ENCODE data around the gene PI4K2A. TPM values are rescaled to one million over a fixed set of nuclear protein-coding genes. Genes with fewer than 3 reads are reported as not detected.
"Not testable (repeated sequence)": the region's sequence is repeated elsewhere in the genome, so short reads cannot be mapped to it uniquely, and the experiment has no call there.

Gene PI4K2A
- total RNA-seq, 1 donor from 2014 or later = 11.0 TPM

DNA sequence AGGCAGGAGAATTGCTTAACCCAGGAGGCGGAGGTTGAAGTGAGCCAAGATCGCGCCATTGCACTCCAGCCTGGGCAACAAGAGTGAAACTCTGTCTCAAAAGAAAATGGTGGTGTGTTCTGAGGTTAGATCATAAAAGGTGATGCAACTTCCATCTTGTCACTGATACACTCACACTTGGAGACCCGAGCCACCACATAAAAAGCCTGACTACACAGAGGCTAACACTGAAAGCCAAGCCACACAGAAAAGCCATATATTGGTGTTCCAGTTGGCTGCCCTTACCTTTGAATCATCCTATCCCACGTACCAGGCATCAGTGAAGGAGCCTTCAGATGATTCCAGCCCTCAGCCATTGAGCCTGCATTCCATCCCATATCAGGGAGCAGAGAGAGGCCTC is 11.2 kb upstream of the PI4K2A start:
- FAIRE-seq = no peak
- no peak for DNase-seq (ENCODE audit: low spot score in 2 of 2)

DNA sequence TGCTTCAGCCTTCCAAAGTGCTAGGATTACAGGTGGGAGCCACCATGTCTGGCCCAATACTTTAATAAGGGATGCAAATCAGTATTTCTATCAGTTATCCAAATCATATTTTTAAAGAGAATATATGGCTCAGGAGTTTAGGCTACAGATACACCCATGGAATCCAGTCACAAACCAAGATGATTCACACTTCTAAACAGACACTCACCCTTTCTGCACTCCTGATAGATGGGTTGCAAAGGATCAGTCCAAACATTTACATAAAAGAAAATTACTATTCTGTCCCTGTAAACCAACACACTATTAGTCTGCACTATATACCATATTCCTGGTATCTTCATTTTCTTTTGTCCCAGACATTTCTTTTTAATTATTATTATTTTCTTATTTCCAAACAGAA is 9.4 kb upstream of the PI4K2A start:
- no peak for DNase-seq (ENCODE audit: low spot score in 2 of 2)

DNA sequence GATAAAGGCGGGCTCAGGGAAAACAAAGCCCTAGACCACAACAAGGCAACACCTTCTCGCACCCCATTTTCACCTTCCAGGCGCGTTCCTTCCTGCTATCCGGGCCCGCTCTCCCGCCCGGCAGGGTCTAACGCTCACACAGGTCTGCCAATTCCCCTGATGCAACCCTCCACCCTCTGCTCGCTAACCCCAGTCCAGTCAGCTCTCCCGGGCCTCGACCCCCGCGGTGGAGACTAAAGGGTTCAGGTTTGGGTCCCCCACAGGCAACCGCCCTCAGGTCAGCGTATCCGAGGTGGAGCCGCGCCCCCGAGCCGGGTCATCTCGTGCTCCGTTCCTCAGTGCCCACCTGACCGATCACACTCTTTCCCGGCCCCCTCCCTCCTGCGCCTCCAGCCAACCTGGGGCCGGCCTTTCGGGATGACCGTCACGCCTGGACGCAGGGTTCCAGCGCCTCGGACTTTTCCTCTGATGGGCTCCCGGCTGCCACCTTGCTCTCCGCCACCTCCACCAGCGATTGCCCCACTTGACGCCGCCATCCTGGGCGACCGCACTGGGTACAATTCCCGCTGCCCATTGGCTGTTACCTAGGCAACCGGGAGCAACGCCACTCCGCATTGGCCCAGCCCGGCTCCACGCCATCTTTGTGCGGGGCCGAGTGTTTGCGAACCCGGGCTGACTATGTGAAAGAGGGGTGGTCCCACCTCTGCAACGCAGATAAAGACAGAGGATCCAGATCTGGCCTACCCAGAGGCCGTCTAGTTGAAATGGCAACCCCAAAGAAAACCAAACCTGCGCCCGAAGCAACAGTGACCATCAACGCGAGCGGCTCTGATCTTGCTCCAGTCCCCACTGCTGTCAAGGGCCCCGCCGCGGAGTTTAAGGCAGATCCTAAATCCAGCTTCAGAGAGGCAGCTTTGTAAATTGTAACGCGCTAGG is 7.3 kb upstream of the PI4K2A start, which contains the start of gene MORN4:
TSS of gene MORN4 (minus strand) at position 552 of the 936 bp plus-strand sequence. CDS start 13,847 bp downstream, outside the sequence.
- FAIRE-seq = no peak
- peak; percentile 68 to 85 for DNase-seq (ENCODE audit: low spot score in 2 of 2)

More for the DNA sequence above, 9.4 kb upstream of the PI4K2A start:
- no peak for FAIRE-seq

DNA sequence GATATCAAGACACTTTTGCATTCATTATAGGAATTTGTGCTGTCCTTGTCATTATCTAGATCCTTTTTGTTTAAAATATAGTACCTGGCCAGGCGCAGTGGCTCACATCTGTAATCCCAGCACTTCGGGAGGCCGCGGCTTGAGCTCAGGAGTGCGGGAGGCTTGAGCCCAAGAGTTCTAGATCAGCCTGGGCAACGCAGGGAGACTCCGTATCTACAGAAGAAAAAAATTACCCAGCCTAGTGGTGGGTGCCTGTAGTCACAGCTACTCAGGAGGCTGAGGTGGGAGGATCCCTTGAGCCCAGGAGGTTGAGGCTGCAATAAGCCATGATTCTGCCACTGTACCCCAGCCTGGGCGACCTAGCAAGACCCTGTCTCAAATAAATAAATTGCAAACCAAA is 6.5 kb upstream of the PI4K2A start:
- no peak for FAIRE-seq

DNA sequence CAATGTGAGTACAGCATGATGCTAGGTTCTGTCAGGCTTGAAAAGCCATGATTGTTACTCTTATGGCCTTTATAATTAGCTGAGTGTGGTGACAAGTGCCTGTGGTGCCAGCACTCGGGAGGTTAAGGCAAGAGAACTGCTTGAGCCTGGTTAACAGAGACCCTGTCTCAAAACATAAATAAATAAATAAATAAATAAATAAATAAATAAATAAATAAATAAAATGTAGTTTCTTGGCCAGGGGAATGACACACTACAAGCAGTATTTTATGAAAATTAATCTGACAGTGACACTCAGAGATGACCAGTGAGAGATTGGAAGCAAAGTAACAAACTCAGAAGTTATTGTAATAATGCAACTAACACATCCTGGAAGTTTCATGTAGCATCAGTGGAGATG is 4.9 kb upstream of the PI4K2A start:
- no peak for FAIRE-seq
- no peak for DNase-seq (ENCODE audit: low spot score in 2 of 2)

More for the DNA sequence above, 6.5 kb upstream of the PI4K2A start:
- no peak for DNase-seq (ENCODE audit: low spot score in 2 of 2)

DNA sequence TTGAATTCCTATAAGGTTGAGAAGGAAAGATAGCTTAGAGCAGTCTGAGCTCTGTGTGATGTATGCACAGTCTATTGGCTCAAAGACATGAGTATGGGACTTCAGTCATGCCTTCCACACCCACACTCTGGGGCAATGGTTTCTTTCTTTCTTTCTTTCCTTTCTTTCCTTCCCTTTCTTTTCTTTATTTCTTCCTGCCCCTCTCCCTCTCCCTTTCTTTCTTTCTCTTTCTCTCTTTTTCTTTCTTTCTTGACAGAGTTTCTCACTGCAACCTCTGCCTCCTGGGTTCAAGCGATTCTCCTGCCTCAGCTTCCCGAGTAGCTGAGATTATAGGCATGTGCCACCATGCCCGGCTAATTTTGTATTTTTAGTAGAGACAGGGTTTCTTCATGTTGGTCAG is 1.4 kb upstream of the PI4K2A start:
- FAIRE-seq; DNase-seq (ENCODE audit: low spot score in 2 of 2): not testable (repeated sequence)

DNA sequence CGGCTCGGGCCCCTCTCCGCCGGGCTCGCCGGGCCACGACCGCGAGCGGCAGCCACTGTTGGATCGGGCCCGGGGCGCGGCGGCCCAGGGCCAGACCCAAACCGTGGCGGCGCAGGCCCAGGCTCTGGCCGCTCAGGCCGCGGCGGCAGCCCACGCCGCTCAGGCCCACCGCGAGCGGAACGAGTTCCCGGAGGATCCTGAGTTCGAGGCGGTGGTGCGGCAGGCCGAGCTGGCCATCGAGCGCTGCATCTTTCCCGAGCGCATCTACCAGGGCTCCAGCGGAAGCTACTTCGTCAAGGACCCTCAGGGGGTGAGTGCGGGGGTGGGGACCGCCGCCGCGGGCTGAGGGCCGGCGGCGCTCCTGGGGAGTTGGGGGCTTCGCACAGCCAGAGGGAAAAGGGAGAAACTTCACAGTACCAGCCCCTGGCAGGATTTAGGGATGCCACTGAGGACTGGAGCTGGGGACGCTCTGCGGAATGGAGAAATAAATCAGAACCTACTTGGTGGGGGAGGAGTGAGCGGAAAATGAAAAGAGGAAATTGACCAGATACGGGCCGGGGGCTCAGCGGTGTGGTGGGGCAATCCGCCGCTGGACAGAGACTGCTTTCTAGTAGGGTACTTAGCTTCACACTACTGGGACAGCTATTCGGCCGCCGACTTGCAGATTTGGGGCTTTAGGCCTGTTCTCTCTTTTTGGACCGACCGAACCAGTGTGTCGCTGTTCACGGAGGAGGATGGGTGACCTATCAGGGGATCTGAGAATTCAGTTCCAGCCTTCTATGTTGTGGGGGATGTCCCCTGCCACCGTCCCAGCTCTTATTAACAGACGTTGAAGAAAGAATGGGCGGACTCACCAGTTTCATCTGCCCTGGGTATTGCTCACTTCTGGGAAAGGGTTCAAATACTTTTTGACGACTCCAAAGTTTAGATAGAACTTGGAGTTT is 669 bp downstream of the PI4K2A start:
- FAIRE-seq (no peak), DNase-seq (ENCODE audit: low spot score in 2 of 2) (peak; percentile 26 to 42)

DNA sequence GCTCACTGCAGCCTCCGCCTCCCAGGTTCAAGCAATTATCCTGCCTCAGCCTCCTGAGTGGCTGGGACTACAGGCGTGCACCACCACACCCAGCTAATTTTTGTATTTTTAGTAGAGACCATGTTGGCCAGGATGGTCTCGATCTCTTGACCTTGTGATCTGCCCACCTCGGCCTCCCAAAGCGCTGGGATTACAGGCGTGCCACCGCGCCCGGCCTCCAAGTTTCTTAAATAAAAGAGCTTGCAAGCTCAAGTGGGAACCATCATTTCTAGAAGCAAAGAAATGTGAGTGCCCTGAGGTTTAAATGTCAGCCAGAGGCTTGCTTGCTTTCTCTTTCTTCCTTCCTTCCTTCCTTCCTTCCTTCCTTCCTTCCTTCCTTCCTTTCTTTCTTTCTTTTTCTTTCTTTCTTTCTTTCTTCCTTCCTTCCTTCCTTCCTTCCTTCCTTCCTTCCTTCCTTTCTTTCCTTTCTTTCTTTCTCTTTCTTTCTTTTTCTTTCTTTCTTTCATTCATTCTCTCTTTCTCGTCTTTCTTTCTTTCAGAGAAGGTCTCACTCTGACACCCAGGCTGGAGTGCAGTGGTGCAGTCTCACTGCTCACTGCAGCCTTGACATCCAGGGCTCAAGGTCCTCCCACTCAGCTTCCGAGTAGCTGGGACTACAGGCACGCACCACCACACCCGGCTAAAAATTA is 2.1 kb downstream of the PI4K2A start:
- FAIRE-seq; DNase-seq (ENCODE audit: low spot score in 2 of 2): not testable (repeated sequence)

DNA sequence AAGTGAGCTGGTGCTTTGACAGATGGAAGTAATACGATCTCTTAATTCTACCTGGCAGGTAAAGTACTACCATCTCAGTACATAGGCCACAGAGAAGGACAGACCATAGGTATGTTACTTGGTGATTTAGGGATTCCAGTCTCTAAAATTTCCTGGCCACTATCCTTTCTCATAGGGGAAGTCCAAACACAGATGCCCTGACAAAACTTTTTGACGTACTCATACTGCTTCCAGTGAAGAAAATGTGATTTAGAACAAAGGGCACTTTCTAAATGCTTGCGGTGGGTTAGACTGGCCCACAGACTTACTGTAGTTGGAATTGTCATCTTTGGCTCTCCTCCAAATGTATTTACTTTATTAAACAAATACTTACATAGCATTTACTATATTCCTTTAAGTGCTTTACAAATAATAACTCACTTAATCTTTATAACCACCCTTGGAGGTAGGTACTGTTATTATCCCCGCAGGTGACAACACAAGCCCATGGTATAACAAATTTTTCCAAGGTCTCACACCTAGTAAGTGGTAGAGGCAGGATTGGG is 3.0 kb downstream of the PI4K2A start:
- FAIRE-seq (no peak), DNase-seq (ENCODE audit: low spot score in 2 of 2) (no peak)

DNA sequence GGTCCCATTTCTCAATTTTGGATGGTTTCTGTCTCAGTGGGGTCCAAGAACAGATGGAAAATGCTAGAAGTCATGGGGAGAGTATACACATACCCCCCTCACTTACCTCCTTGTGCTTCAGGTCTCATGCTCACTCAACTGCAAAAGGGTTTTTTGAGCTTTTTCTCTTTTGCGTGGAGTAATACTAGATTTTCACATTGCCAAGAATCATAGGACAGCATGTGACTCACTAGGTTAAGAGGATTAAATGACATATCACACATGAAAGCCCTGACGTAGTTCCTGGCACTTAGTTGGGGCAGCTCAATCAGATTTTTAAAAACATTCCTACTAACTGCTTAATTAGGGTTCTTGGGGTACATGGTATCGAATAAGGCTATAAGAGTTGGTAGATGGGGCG is 4.5 kb downstream of the PI4K2A start:
- FAIRE-seq (no peak), DNase-seq (ENCODE audit: low spot score in 2 of 2) (no peak)

DNA sequence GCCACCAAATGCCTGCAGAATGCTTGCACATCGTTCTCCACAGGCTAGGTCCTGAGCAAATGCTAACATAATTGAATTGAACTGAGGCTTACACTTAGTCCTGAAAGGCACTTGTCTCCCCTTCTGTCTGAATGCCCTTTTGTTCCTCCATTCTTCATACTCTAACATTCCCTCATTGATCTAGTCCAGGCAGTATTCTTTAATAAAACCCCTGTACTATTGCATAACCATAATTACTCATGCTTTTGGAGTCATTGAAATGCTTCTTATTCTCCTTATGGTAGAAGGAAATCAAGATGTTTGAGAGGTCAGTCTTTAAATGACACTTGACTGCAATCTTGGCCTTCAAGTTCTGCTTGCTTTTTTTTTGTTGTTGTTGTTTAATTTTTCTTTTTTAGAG is 7.1 kb downstream of the PI4K2A start:
- FAIRE-seq = no peak
- DNase-seq (ENCODE audit: low spot score in 2 of 2) = no peak

DNA sequence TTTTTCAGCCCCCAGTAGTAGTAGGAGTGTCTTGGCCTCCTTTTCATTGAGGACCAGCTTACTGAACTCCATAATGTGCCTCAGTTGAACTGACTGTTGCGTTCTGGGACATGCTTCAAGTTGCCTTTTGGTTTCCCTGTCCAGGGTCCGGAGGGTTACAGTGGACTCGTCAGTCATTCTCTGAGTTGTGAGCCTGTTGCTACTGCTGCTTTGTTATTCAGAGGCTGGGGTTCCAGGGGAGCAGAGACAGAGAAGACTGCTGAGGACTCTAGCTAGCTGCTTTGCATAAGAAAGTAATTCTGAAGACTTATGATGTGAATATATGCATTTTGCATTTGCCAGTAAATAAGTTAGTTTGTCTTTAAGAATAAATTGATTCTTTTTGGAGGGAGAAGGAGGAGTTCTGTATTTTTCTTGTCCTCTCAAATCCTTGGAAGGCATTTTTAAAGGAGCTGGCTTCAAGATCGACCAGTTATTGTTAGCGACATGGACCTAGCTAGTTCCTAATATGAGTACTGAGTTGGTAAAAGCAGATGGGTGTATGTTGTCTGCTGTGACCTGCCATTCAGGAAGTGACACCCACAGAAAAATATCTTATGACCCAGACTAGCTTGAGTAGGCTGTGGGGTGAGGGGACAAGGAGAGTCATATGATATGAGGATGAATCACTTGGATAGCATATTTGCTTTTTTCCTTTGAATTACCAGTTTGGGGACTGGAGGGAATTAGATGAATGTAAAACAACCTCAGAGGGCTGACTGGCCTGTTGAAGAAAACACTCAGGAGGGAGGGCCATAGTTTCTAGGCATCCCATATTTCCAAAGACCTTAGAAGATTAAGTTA is 8.3 kb downstream of the PI4K2A start:
- DNase-seq (ENCODE audit: low spot score in 2 of 2) = peak in 1 of 2 donors; percentile 14

DNA sequence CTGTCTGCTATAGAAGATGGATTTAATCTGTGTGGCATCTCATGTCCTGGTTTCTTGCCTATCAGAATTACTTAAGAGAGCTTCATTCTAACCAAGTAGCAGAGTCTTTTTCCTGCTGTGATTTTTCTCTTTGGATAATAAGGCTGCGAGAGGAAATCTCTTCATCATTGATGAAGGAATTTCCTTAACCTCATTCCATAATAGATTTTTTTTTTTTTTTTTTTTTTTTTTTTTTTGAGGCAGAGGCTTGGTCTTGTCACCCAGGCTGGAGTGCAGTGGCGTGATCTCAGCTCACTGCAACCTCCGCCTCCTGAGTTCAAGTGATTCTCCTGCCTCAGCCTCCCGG is 8.9 kb downstream of the PI4K2A start:
- not testable (repeated sequence) for FAIRE-seq; DNase-seq (ENCODE audit: low spot score in 2 of 2)

More for the DNA sequence above, 8.3 kb downstream of the PI4K2A start:
- FAIRE-seq = no peak

DNA sequence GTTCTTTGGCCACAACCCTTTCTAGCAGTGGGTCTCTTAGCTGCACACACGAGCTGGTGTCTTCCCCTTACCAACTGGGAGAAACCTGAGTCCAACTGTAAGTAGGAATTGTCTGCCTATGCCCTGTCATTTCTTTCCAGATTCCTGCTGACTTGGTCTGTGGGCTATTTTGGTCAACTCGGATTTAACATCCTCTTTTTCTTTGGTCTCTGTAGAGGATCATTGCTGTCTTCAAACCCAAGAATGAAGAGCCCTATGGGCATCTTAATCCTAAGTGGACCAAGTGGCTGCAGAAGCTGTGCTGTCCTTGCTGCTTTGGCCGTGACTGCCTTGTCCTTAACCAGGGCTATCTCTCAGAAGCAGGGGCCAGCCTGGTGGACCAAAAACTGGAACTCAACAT is 10.3 kb downstream of the PI4K2A start:
- DNase-seq (ENCODE audit: low spot score in 2 of 2) (no peak), FAIRE-seq (no peak)

DNA sequence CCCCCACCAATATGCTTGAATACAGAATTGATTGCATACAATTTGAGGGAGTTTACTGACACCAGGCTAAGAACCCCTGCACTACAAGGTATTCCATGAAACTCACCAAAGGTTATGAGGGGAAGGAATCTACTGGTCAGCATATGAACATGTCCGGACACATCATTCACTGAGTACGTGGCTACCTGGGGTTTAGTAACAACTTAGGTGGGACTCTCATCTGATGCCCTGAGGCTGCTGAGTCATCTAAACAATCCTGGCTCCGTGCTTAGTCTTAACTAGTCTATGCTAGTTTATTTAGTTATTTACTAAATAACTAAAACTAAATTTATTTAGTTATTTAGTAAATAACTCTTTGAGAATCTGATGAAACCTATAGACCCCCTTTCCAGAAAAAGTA is 11.3 kb downstream of the PI4K2A start:
- DNase-seq (ENCODE audit: low spot score in 2 of 2) (no peak), FAIRE-seq (no peak)

DNA sequence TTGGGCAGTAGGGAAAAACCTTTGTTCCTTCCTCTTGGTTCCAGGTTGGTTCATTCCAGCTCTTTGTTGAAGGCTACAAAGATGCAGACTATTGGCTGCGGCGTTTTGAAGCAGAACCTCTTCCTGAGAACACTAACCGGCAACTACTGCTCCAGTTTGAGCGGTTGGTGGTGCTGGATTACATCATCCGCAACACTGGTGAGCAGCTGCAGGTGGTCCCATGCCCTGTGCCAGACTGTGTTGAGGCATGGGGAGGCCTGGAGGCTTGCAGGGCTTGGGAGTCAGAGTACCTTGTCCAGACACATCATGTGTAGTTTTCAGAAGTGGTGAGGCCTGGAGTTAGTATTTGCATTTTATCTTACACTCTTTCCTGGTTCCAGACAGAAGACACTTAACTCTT is 16.3 kb downstream of the PI4K2A start:
- FAIRE-seq (no peak), DNase-seq (ENCODE audit: low spot score in 2 of 2) (no peak)

DNA sequence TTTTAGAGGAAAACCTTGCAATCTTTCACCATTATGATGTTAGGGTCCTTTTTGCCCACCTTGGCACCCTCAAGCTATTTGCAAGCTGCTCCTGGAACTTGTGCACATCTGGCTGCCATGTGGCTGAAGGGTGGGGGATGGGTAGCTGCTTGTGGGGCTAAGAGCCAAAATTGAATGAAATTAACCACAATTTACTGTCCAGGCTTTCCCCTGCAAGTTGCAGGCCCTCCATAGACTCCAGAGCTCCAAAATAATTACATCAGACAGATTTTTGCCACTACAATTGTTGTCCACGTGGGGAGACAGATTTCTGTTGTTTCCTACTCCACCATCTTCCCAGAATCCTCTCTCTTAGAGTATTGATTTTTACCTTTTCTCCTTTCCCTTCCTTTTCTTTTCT is 19.1 kb downstream of the PI4K2A start:
- FAIRE-seq (no peak), DNase-seq (ENCODE audit: low spot score in 2 of 2) (no peak)

DNA sequence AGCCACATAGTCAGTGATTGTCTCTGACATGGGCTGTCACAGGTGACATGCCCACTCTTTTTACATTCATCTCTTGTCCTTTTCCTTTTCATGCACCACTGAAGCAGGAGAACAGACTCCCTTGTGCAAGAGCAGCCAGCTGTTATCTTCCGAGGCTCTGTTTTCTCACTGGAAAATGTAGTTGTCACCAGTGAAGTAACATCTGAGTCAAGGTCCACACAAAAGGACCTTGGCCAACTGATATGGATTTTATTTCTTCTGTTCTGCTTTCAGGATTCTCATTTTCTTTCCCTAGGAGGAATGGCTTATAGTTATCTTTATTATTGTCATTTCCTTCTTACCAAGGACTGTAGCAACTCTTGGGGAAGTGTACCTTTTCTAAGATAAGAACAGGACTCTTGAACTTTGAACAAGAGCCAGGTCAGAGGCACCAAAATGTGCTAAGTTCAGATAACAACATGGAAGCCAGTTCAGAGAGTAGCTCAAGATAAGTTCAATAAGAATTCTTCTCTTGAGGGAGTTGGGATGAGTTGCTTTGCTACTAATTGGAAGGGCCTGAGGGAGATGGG is 23.9 kb downstream of the PI4K2A start:
- FAIRE-seq (no peak), DNase-seq (ENCODE audit: low spot score in 2 of 2) (no peak)

DNA sequence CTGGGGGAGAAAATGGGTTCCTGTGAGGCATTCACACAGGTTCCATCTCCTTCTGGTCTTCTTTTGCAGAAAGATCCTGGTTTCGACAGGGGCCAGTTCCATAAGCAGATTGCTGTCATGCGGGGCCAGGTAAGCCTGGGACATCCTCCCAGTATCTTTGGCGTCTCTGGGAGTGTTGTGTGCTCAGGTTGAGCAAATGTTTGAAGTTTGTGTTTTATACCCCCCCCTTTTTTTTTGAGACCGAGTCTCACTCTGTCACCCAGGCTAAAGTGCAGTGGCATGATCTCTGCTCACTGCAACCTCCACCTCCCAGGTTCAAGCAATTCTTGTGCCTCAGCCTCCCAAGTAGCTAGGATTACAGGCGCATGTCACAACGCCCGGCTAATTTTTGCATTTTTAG is 26.5 kb downstream of the PI4K2A start:
- DNase-seq (ENCODE audit: low spot score in 2 of 2) = no peak
- FAIRE-seq = no peak

All from frontal cortex (tissue), 4 donors.